NCI-H1417 treated with DMSO at 0.1 percent for 48 hours (cell line): ENCODE measurements around the gene CHSY3.

Experiments
- DNase-seq: peaks from one replicate; lab custom pipeline; 2025; lab: John Stamatoyannopoulos, UW

The CHSY3 gene

GRCh38 chr5:129904102-129904666 is at the start of gene CHSY3:
Gene CHSY3, plus strand, starts transcription at chr5:129904465.
- no peak for DNase-seq

- DNase-seq, result no peak
Observed at GRCh38 chr5:129856325-129856724, 47.9 kb upstream of the CHSY3 start.

- DNase-seq, result no peak
Observed at GRCh38 chr5:129857116-129857515, 47.1 kb upstream of the CHSY3 start.

GRCh38 chr5:129858131-129858675 is 46.1 kb upstream of the CHSY3 start:
- DNase-seq, result no peak

- DNase-seq, result no peak
Observed at GRCh38 chr5:129884322-129884721, 19.9 kb upstream of the CHSY3 start.

- no peak for DNase-seq
Observed at GRCh38 chr5:129899454-129899853, 4.8 kb upstream of the CHSY3 start.

- DNase-seq, result no peak
Observed at GRCh38 chr5:129902816-129903215, 1.4 kb upstream of the CHSY3 start.

GRCh38 chr5:129903466-129904101 is 681 bp upstream of the CHSY3 start:
- no peak for DNase-seq

GRCh38 chr5:129904667-129905472 is 605 bp downstream of the CHSY3 start:
- DNase-seq, result no peak

GRCh38 chr5:129905473-129906176 is 1.4 kb downstream of the CHSY3 start:
- DNase-seq, result no peak

GRCh38 chr5:129906177-129906887 is 2.1 kb downstream of the CHSY3 start:
- no peak for DNase-seq

- DNase-seq, result no peak
Observed at GRCh38 chr5:129909225-129909624, 5.0 kb downstream of the CHSY3 start.

GRCh38 chr5:129912601-129913255 is 8.5 kb downstream of the CHSY3 start:
- no peak for DNase-seq

- no peak for DNase-seq
Observed at GRCh38 chr5:129915415-129915814, 11.2 kb downstream of the CHSY3 start.

- DNase-seq, result no peak
Observed at GRCh38 chr5:129917224-129917623, 13.0 kb downstream of the CHSY3 start.

GRCh38 chr5:129921204-129921603 is 16.9 kb downstream of the CHSY3 start:
- DNase-seq, result no peak

GRCh38 chr5:129930221-129930620 is 26.0 kb downstream of the CHSY3 start:
- no peak for DNase-seq

- DNase-seq, result no peak
Observed at GRCh38 chr5:129935626-129936025, 31.4 kb downstream of the CHSY3 start.

GRCh38 chr5:129938077-129938476 is 33.8 kb downstream of the CHSY3 start:
- no peak for DNase-seq

- no peak for DNase-seq
Observed at GRCh38 chr5:129943936-129944335, 39.7 kb downstream of the CHSY3 start.

- DNase-seq, result no peak
Observed at GRCh38 chr5:129945028-129945427, 40.8 kb downstream of the CHSY3 start.
